AG20443 (cell line): ENCODE results near the gene SFXN5.
A peak's percentile ranks its signal among the peaks of the same experiment; 100 is the strongest.
"Not testable (repeated sequence)": the region's sequence is repeated elsewhere in the genome, so short reads cannot be mapped to it uniquely, and the experiment has no call there.

ENCODE experiments used
- DNase-seq: peaks from one replicate; pipeline ENCODE4 v3.0.0; 2012; ENCODE audit warnings: low spot score, mixed read lengths

Gene SFXN5, protein sequence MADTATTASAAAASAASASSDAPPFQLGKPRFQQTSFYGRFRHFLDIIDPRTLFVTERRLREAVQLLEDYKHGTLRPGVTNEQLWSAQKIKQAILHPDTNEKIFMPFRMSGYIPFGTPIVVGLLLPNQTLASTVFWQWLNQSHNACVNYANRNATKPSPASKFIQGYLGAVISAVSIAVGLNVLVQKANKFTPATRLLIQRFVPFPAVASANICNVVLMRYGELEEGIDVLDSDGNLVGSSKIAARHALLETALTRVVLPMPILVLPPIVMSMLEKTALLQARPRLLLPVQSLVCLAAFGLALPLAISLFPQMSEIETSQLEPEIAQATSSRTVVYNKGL

DNA sequence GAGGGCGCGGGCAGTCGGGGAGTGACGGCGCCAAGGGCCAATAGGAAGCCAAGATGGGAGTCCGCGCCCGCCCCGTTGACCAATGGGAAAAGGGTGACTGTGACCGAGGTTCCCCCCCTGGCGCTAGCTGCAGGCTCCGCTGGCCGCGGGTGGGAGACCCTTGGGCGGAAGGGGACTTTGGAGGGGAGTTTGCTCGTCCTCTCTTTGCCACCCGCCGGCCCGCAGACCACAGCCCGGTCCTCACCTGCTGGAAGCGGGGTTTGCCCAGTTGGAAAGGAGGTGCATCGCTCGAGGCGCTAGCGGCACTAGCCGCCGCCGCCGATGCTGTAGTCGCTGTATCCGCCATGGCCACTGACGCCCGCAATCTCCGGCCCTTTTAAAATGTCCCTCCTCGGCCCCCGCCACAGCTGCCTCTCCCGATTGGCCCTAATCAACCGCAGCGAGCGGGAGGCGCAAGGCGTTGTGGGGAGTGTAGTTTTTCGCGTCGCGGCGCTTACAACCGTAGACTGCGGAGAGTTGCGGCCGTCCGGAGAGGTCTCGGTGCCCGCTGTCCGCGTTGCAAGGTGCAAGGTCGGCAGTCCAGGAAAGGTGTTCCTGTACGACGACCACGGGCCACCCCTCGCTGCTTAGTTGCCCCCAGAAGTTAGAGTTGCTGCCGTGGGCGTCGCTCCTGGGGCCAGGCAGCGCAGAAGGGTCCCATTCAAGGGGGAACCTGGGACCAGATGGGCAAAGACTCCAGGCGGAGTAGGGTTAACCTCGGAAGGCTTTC is at the start of gene SFXN5:
Gene SFXN5, minus strand, starts transcription at position 353 of the 769 bp plus-strand sequence. Its CDS starts 7 bp downstream, at position 346.
- DNase-seq = peak; percentile 99

DNA sequence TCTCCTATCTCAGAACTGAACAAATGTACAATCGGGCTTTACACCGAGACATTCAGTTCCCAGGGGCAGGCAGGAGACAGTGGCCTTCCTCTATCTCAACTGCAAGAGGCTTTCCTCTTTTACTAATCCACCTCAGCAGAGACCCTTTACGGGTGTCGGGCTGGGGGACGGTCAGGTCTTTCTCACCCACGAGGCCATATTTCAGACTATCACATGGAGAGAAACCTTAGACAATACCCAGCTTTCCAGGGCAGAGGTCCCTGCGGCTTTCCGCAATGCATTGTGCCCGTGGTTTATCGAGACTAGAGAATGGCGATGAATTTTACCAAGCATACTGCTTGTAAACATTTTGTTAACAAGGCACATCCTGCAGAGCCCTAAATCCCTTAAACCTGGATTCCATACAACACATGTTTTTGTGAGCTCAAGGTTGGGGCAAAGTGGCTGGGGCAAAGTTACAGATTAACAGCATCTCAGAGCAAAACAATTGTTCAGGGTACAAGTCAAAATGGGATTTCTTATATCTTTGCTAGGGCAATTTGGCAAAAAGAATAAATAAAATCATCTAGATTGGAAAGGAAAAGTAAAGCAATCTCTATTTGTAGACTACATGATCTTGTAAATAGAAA is 48.2 kb upstream of the SFXN5 start:
- not testable (repeated sequence) for DNase-seq

DNA sequence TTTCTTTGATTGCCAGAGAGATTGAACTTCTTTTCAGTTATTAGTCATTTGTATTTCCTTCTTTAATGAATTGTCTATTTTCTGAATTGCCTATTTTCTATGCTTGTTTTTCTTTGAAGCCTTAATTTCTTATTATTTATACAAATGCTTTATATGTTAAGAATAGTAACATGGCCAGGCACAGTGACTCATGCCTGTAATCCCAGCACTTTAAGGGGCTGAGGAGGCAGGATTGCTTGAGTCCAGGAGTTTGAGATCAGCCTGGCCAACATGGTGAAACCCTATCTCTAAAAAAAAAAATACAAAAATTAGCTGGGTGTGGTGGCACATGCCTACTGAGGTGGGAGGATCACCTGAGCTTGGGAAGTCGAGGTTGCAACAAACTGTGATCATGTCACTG is 45.9 kb upstream of the SFXN5 start:
- no peak for DNase-seq

DNA sequence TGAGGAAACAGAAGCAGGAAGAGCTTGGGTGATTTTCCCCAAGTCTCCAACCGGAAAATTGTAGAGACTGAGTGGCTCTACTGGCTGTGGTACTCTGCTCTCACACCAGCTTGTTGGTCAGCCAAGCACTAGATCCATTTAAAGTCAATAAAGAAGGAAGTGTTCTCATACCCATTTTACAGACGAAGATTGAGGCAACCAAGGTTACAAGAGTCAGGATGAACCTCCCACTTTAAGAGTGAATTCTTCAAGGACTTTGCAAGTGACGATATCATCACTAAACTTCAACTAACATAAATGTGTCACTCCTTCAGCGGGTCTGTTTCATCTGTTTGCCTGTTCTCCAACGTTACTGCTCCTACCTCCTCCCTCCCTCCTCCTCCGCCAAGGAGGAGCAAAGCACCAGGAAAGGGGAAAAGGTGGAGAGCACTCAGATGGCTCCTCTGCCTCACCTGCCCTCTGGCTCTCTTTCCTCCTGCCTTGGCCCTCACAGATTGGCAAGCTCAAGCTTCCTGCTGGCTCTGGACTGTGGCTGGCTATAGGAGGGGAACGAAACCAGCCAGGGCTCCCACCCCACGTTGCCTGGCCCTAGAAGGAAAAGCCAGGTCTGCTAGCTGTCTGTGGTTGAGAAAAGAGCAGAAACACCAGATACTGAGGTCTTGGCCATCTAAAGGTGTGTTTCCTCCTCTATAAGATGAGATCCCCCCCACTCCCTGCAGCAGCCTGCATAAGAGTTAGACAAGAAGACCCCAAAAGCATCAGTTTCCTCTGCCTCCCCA is 44.9 kb upstream of the SFXN5 start:
- no peak for DNase-seq

DNA sequence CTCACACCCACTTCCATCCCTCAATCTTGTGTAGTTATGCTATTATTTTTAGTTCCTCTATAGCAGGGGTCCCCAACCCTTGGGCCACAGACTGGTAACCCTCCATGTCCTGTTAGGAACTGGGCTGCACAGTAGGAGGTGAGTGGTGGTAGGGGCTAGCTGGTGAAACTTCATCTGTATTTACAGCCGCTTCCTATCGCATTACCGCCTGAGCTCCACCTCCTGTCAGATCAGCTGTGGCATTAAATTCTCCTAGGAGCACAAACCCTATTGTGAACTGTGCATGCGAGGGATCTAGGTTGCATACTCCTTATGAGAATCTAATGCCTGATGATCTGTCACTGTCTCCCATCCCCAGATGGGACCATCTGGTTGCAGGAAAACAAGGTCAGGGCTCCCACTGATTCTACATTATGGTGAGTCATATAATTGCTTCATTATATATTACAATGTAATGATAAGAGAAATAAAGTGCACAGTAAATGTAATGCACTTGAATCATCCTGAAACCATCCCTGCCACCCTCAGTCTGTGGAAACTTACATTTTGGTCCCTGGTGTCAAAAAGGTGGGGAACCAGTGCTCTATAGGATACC is 42.9 kb upstream of the SFXN5 start:
- DNase-seq = no peak

DNA sequence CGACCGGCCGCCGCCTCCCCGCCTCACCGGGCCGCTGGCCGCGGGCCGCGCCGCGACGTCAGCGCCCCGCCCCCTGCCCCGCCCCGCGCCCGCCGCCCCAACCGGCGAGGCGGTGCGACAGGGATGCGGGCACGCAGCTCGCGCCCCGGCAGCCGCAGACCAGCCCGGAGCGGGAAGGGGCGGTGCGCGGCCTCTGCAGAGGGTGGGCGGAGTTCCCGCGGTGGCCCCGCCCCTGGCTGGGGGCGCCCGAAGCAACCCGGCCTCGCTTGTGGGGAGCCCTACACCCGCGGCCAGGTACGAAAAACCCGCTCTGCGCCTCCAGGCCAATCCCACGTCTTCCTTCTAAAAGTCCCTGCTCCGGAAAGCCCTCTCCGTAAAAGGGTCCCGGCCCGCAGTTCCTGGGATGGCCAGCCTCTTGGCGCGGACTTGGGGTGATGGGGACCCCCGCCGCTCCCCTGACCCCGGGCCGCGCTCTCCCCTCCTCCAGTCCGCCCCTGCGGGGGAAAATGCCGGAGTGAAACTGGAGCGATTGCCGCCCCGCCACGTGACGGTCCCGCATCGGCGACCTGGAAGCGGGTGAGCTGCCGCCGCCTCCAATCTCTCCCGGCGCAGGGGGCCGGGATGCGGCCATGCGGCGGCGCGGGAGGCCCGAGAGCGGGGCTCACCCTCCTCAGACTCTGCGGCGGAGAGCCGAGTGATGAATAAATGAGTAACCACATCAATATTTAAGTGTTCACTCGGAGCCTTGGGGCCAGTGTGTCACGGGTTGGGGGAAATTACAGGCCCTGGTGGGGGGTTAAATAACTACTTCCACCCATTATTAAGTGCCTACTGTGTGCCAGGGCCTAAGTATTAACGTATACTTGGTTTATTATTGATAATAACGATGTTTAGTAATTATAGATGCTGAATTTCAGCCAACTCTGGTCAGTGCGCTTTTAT is 41.7 kb upstream of the SFXN5 start, which contains the start of gene RAB11FIP5:
Gene RAB11FIP5, minus strand, starts transcription at position 36 of the 942 bp plus-strand sequence. CDS start 171 bp downstream, outside the sequence.
- DNase-seq = peak; percentile 93

DNA sequence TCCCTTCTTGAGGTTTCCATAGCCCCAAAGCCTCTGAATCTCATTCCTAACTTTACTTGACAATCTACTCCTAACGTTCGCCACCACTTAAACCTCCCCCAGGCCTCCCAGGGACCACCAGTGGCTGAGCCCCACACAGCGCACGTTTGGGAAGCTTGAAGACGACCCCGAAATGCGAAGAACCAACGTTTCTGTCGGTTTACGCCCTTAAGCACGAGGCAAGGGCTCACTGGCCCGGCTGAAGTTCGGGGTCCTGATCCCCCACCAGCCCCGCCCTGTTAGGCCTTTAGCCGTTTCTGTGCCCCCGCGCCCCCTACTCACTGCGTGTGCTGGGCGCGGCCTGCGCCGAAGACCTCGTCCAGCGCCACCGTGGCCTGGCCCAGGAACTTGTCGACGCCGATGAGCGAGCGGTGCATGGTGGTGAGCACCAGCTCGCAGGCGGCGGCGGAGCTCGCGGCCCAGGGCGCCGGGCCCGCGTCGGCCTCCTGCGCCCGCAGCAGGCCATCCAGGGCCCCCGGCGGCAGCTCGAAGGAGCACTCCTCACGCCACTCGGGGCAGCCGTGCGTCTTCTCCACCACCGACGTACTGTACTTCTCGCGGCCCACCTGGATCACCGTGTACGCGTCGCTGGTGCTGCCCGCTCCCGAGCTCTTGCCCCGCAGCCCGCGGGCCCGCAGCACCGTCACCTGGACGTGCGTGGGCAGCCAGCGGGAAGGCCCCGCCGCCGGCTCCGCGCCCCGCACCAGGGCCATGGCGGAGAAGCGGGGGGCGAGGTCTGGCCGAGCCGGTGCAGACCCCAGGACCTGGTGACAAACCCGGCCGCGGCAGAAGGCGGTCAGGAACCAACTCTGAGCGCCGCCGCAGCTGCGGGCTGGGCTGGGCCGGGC is 40.8 kb upstream of the SFXN5 start:
- peak; percentile 46 for DNase-seq

DNA sequence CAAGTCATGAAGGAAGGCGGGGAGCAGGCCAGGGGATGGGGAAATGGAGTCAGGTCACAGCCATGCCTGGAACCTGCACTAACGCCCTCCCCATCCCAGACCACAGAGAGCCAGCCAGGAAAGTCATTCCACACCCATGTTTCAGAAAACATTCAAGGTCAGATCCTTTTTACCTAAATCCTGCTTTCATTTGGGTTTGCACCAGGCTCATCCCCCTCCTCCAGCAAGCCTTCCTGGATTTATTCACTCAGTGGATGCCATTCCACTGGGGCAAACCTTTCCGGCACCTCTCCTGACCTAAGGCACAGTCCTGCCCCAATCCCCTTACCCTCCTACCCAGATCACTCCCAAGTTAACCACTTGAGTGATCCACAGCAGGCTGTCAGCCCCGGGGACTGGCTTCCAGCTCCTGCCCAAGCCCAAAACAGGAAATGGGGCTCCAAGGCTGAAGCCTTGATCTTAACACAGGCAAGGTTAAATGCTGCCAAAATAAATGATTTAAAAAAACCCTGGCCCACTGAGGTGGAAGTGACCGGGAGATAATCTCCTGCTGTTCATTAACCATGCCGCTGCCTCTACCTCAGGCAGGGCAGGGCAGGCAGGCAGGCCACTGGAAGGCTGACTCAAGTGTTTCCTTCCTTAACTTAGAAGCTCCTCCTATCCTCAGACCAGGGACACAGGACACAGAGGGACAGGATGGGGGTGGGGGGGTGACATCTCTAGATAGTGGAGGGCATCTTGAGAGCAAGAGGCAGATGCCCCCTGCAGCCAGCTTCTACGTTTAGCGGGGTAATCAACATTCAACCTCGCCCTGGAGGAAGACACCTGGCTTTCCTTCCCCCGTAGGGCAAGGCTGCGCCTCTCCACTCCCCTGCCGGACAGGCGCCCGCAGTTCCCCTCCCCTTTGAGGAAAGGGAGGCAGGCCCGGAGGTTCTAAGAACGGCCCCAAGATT is 39.8 kb upstream of the SFXN5 start:
- peak; percentile 46 for DNase-seq

DNA sequence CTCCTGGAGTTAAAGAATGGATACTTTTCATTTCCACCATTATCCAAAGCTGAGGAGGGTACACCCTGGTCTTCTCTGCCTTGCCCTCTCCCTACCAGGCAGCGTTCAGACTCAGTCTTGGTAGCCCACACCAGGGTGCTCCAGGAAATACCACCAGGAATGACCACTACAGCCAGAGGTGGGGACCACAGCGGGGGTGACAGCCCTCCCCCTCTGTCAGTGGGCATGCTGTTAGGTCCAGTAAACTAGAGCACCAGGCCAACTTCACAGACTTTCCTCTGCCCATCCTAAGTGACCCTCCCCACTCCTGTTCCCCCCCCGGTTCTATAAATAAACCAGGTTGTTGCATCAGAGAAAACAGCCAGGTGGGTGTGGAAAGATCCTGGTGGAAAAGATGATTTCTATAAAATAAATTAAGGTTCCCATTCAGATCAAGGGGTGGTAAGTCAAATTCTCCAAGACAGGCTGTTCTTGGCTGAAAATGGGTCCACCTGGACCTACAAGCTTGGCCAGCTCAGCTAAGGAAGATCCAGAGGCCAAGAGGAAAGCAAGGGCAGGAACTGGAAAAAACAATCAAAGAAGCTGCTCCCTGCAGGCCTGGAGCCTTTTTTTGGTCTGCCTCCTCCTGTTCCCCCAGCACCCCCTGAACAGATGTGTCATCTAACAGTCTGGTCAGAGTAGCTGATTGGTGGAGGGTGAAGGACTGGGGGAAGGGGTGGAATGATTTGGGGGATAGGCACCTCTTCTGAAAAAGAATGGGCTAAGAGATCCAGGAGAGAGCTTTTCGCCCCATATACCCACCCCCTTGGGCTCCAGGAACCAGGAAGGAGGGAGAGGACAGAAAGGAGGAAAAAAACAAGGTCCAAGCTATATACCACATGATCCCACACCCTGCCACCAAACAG is 38.9 kb upstream of the SFXN5 start:
- DNase-seq = peak; percentile 59

DNA sequence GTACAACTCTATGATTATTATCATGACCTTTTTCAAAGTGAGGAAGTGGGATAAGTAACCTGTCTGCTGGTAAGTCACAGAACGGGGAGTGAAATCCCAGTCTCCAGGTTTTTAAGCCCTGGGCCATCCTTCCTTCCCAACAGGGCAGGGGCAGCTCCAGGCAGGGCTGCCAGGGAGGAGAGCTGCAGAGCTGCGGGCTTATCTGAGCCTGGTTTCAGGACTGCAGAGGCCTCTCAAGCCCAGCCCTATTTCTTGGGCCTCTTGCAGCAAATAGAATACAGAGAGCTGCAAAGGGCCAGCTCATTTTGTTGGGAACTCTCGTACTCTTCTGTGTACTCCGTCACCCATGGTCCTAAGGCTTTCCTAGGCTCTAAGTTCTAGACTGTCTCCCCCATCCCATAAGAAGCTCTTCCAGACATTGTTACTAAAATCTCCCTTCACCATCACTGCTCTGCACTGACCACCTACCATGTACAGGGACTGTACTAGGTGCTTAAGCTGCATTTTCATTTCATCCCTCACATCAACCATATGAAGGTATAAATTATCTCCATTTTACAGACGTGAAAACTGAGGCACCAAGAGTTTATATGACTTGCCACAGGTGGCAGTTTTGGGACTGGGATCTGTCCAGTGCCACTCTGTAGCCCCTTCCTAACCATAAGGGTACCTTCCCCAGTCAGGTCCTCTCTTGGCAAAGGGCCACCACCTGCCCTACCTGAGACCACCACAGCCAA is 38.1 kb upstream of the SFXN5 start:
- no peak for DNase-seq

DNA sequence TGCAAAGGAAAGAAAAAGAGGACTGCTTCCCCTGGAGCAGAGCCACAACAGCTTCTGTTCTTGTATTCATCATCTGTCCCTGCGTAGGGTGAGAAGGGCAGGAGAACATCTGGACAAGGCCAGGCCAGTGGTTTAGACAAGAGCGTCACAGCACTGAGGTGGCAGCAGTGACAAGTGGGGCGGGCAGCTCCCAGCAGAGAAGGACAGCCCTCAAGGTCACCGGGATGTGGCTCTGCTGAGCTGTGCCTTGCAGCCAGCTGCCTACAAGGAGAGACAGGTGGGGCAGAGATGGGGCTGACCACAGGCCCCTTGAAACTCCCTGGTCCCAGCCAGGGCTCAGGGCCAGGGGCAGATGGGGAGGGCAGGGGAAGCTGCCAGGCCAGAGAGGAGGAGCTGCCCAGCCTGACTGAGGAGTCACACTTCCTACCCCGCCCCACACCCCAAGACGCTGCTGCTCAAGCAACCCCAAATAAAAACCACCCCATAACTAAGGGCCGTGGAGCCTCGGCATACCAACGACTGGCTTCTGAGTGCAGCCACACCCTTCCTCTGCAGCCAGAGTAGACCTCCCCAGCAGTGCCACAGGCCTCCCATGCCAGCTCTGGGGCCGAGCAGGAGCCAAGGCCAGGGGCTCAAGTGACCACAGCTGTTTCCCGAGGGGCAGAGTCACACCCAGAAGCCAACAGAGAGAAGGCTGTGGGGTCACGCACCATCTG is 35.9 kb upstream of the SFXN5 start:
- DNase-seq = peak; percentile 76

DNA sequence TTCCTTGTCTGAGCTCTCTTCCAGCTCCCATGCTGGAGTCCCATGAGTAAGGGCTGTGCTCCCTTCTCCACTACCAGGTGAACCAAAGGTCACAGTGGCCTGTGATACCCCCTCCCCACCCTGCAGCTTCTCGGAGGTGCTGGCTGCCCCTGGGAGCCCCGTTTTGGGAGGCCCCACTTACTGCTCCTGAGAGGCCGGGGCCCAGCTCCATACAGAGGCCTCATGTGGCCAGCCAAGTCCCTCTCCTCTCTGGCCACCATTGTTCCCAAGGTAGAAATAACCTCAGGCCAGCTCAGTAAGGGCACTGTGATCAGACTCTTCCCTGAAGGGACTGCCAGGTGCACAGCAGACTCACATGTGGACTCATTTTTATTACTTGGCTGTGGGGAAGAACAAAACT is 35.3 kb upstream of the SFXN5 start:
- no peak for DNase-seq

DNA sequence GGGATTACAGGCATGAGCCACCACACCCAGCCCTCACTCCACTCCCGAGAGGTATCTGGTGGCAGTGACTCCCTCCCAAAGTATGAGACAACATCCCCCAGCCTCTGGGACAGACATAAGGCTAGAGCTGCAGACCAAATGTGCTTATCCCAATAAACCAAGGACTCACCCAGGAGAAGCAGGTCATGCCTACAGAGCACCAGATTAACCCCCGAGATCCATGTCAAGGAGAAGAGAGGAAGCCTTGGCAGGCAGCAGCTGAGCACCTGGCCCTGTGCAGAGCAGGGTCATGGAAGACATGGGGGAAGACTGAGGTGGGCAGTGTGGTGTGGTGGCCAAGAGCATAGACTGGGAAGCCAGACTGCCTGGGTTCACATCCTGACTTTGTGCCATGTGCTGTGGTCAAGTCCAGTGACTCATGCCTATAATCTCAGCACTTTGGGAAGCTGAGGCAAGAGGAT is 34.0 kb upstream of the SFXN5 start:
- DNase-seq = no peak

DNA sequence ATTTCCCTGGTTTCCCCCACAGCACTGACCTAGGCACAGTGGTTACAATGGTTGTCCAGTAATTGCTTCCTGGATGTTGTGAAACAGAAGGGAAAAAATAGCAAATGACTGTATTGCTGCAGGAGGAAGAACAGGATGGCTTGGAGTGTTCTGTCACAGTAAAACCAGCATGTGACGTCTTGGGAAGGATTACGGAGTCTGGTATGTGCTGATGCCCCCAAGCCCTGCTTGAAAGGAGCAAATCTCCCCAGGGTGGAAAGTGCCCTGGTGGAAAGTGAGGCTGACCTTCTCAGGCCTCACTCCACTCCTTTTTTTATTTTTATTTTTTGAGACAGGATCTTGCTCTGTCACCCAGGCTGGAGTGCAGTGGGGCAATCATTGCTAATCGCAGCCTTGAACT is 33.4 kb upstream of the SFXN5 start:
- no peak for DNase-seq

DNA sequence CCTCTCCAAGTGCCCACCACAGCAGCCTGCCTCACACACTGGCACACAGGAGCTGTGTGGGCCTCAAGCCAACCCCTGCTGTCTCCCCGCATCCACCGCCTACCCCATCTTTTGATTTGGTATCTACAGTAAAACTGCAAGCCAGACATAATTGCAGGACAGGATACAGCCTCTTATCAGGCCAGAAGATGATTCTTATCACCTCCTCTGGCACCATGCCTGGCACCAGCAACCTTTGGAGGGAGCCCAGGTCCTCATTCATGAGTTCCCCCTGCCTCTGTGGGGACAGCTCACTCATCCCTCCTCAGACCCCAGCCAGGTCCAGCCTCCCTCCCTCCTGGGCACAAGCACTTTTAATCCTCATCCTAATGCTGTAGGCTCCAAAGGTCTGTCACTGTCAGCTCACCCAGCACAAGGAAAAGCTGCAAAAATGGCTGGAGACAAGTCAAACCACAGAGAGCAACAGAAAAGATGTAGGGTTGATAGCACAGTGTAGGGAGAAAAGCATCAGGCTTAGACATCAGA is 31.6 kb upstream of the SFXN5 start:
- no peak for DNase-seq
